Measurements from ENCODE around the gene TNNT2.

Gene TNNT2

GRCh38 chr1:201310251-201310985 is 67.1 kb downstream of the TNNT2 start:
- DNase-seq = no peak

- no peak for DNase-seq
These were observed 68.1 kb downstream of the TNNT2 start for GRCh38 chr1:201309416-201309815.

Measured in CD4-positive, alpha-beta T cell treated with Interleukin-4 for 1 hour (primary cell).